IPS-NIHi7 (cell line): ENCODE results near the gene EML3.
"Not testable (repeated sequence)": the region's sequence is repeated elsewhere in the genome, so short reads cannot be mapped to it uniquely, and the experiment has no call there.

Experiments used
- DNase-seq: peaks from one replicate; pipeline ENCODE4 v3.0.0; 2012; ENCODE audit warnings: mixed read lengths; ENCODE audit errors: extremely low spot score

EML3 gene

DNA sequence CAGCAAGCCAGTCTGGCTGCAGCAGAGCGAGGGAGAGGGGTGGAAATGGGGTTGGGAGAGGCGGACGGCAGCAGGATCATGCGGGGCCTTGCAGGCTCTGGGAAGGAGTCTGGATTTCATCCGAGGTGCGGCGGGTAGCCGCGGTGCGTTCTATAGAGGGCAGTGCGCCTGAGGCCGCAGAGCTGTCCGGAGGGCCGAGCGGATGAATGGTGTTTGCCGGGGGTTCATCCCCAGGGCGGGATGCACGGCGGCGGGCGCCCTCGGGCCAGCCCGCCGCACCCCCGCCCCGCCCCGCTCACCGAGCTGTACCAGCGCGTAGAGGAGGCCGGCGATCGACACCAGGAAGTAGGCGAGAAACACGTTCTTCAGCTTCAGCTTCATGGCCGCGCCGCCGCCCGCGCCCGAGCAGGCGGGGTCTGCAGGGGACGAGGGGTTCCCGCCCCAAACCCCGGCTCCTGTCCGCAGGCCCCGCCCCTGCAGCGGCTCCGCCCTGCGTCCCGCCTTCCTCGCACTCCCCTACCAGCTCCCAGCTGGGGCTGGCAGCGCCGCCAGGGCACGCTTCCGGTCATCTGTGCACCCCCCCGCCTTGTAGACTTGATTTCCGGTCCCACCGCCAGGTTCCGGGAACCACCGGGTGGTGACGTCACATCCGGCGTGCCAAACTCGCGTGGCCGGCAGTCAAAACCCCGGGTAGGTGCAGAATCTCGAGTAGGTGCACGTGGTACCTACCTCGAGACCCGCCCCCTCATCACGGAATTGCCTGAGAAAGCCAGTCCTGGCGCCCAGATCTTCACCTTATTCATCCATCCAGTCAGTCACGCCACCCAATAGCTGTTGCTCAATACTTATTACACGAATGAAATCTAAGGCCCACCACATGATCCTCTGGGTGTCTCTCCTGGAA lies 9.2 kb upstream of the EML3 start, which contains the start of gene B3GAT3:
Gene B3GAT3 (minus strand): TSS at position 420 of the 904 bp plus-strand sequence. CDS start 39 bp downstream, at position 381.
- DNase-seq, result peak; percentile 99

DNA sequence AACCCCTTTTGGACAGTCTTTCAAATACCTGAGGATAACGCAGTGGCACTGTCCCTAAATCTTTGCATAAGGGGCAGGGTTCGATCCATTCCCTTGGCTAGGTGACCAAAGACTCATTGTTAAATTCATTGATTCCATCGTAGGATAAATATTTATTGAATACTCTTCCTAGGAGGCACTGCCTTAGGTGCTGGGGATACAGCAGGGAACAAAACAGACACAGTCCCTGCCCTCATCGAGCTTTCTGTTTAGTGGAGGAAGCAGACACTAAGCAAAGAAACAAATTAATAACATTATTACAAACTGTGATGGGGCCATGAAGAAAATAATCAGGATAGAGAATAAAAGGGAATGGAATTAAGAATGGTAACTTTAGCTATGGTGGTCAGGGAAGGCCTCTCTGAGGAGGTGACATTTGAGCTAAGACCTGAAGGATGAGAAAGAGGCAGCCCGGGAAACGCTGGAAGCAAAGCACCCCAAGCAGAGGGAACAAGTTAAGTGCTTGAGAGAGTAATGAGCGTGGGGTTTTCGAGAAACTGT lies 8.5 kb upstream of the EML3 start:
- no peak for DNase-seq

DNA sequence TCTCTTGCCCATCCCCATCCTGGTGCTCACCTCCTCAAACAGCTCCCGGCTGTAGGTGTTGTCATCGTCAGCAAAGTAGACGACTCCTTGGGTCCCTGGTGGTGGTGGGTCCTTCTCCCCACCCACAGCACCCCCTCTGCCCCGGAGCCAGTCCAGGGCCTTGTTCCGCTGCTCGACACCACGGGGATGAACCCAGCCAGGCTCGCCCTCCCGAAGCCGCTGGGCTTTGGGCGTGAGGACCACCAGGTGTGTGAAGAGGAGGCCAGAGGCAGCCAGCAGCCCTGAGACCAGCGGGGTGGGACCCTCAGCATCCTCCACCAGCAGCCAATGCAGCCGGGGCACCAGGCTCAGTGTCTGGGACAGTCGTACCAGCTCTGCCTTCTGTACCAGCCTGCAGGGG lies 4.4 kb upstream of the EML3 start:
- DNase-seq, result not testable (repeated sequence)

DNA sequence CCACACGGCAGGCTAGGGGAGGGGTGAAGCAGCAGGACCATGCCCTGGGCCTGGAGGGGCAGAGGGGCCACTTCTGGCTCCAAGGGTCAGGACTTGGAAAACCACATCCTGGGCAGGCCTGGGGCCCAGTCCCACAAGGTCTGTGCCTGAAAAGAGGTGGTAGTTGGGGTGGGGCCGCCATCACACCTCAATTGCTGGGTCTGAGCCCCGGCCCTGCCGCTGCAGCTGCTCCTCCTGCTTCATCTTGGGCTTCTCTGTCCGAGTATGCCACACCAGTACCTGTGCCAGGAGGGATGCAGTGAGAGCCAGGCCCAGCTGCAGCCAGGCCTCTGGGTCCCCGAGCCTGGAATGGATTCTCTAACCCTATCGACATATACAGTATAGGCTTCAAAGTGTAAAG lies 2.9 kb upstream of the EML3 start:
- no peak for DNase-seq

DNA sequence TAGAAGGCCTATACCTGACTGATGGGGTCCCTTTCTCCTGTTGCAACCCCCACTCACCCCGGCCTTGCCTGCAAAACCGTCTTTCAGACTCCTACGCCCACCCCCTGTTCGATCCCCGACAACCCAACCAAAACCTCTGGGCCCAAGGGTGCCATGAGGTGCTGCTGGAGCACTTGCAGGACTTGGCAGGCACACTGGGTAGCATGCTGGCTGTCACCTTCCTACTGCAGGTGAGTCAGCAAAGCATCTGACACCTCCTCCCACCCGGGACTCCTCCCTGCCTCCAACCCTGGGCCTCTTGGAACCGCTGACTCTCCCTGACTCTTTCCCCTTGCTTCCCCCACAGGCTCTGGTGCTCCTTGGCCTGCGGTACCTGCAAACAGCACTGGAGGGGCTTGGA lies 1.7 kb upstream of the EML3 start:
- DNase-seq, result no peak

DNA sequence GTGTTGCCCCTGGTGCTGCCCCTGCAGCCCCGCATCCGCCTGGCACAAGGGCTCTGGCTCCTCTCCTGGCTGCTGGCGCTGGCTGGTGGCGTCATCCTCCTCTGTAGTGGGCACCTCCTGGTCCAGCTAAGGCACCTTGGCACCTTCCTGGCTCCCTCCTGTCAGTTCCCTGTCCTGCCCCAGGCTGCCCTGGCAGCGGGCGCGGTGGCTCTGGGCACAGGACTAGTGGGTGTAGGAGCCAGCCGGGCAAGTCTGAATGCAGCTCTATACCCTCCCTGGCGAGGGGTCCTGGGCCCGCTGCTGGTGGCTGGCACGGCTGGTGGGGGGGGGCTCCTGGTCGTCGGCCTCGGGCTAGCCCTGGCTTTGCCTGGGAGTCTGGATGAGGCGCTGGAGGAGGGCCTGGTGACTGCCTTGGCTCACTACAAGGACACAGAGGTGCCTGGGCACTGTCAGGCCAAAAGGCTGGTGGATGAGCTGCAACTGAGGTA lies 760 bp upstream of the EML3 start:
- no peak for DNase-seq

DNA sequence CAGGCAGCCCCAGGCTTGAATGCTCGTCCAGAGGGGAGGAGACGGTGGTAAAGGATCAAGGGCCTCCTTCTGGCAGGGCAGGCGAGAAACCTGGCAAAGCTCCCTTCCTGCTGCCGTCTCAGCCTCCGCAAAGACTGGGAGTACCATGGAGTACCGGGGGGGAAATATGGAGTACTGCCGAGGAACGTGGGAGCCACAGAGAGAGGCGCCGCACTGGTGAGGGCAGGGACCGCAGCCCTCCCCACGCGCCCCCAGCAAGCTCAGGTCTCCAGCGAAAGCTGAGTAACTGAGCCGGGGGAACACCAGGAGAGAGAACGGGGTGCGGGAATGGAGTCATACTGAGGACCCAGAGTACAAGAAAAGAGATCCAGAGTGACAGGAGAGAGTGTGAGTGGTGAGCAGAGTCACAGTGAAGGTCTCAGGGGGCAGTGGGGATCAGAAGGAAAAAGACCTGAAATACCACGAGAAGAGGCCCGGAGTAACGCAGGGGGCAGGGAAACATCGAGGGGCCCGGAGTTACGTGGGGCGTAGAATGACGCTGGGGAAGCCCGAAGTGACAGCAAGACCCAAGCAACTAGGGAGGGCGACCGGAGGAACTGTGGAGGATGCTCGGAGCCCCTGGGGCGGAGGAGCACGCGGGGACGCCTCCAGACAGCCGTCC lies 740 bp downstream of the EML3 start:
- DNase-seq, result no peak

DNA sequence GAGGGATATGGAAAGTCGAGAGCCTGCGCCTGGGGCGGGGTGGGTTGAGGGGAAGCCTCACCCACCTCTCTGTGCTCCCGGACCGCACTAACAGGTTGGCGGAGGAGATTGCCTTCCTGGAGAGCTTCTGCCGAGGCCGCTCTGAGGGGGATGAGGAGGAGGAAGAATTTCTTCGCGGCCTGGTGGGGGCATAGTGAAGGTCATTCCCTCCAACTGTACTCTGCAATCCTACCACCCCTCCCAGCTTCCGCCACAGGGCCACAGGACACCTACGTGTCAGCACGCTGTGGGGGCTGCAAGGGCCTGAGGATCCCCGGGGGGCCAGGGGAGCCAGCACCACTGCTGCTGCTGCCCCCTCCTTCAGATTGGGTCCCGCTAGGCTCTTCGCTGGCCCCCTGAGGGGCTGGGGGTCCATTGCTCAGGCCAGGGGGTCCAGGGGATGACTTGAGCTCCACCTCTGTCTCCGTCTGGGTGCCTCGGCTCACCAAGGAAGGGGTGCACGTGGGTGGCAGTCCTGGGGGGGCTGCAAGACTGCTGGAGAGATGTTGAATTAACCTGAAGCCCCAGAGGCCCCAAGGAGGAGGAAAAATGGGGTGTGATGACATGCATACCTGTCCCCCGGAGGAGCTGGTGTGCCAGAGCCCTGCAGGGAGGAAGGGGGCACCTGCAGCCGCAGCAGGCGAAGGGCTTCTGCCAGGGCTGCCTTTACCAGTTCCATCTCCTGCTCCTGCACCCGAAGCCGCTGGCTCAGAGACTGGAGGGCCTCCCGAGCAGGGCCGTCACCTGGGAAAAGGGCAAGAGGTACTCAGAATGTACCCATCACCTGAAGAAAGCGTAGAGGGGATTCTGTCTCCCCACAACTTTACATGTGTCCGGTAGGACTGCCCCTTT lies 1.5 kb downstream of the EML3 start:
- DNase-seq, result no peak

DNA sequence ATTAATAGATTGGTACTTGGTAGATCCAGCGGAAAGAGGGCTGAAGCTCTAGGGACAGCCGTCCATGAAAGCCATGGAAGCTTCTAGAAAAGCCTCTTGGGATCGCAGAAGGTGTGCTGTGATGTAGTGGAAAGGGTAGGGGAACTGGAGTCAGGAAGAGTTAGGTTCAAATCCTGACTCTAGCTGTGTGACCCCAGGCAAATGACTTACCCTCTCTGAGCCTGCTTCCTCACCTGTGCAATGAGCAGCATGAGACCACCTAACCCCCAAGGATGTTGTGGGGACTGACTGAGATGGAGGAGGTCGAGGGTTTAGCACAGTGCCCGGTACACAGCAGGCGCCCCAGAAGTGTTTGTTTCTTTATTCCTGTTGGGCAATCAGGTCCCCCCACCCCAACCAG lies 2.2 kb downstream of the EML3 start:
- no peak for DNase-seq

DNA sequence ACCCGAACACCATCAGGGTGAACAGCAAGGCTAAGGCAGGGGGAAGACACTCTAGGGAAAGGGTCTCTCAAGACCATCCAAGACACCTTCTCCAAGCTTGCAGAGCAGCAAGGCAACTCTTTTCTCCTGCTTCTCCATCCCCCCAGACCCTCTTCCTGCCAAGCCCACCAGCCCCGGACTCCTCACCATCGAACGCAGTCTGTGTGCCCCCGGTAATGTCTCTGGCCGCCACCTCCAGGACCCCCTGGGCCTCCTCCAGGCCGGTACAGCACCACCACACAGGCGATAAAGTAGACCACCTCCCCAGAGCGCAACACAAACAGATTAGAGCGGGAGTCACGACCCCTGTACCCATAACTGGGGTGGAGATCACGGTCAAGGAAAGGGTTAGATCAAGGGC lies 3.8 kb downstream of the EML3 start:
- no peak for DNase-seq

DNA sequence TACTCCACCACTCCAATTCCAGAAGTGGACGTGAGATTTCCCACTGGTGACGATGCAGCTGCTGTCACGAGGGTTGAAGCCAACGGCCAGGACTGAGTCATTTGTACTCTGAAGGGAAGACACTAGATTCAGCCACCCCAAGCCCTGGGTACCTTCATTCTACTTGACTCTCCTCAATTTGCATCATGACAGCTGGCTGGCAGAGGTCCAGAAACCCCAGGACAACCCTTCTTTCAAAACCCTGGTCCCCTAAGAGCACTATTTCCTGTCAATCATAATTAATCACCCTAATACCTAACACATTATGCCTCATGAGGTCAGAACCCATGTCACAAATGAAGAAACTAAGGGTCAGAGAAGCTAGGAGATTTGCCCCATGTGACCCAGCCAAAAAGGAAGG lies 4.9 kb downstream of the EML3 start:
- DNase-seq, result no peak

DNA sequence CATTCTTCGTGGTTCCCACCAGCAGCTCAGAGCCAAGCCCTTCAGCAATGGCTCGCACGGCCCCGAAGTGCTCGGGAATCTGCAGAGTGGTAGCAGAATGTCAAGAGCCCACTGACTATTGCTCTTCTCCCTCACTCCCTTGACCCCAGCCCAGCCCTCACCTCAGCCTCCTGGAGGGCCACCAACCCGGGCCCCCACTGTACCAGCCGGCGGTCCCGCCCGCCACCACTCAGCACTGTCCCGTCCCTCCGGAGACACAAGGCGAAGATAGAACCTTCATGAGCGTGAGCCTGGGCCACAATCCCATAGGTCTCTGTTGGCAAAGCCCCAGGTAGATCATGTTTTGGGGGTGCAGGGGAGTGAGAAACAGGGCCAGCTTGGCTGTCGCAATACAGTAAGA lies 6.7 kb downstream of the EML3 start:
- DNase-seq, result no peak

DNA sequence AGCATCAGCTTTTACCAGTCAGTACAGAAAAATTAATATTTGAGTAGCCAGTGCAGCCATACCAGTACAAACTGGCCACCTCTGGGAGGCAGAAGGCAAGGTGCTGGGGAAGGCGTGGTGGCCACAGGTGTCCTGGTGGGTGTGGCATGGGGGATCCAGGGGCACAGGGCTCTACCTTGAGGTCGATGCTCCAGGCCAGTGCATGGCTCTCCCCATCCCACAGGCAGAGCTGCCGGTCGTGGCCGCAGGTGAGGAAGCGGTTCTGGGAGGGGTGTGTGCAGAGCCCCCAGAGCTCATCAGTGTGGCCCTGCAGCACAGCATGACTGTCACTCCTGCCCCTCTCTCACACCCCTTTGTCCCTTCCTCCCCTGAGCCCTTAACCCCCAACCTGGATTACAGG lies 7.1 kb downstream of the EML3 start:
- DNase-seq, result no peak

DNA sequence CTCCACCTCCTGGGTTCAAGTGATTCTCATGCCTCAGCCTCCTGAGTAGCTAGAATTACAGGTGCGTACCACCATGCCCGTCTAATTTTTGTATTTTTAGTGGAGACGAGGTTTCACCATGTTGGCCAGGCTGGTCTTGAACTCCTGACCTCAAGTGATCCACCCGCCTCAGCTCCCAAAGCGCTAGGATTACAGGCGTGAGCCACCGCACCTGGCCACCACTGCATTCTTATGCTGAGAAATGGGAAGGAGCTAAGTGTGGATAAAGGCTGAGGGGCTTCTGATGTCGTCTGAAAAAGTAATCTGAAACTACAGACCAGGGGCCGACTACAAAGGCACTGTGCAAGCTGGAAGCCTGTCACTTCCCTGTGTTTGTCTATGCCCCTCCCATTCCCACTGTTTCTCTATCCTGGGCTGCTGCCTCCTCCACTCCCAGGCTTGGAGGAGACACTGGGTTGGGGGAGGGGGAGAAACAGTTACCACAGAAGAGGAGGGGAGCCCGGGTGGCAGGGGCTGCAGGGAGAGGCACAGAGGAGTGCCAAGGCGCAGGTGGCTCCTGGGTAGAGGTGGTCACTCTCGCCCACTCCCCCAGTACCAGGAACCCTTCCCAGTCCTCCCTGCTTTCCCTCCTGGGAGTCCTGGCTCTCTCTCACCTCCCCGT lies 8.0 kb downstream of the EML3 start:
- no peak for DNase-seq

DNA sequence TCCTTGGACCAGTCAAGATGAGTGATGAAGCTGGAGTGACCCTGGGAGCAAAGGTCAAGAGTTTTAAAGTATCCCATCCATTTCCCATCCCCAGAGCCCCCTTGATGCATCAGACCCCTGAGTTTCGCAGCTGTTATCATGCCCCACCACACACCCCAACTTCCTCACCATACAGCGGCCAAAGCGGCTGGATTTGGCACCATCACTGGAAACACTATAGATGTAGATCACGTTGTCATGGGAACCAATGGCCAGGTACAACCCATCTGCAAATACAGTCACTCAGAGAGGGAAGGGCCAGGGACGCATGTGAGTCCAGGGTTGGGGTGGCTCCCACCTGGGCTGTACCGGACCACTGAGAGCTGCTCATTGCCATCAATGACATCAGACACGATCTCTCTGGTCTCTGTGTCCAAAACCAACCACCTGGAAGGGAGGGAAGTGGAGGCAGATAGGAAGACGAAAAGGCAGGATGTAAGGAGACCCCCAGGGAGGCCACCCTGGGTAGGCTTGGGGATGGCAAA lies 8.7 kb downstream of the EML3 start:
- no peak for DNase-seq

DNA sequence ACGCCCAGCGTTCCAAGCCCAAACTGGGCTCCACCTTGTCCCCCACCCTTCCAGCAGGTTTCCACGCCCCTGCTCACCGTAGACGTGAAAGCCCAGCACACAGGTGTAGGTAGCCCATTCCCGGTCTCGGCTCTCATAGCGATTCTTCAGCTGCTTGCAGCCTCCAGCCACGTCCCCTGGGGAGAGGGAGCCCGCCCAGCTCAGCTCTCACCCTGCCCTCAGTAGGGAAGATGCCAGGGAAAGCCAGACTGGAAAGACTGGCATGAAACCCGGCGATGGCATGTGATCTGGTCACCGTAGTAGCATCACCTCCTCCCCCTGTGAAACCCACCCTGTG lies 9.5 kb downstream of the EML3 start:
- no peak for DNase-seq

DNA sequence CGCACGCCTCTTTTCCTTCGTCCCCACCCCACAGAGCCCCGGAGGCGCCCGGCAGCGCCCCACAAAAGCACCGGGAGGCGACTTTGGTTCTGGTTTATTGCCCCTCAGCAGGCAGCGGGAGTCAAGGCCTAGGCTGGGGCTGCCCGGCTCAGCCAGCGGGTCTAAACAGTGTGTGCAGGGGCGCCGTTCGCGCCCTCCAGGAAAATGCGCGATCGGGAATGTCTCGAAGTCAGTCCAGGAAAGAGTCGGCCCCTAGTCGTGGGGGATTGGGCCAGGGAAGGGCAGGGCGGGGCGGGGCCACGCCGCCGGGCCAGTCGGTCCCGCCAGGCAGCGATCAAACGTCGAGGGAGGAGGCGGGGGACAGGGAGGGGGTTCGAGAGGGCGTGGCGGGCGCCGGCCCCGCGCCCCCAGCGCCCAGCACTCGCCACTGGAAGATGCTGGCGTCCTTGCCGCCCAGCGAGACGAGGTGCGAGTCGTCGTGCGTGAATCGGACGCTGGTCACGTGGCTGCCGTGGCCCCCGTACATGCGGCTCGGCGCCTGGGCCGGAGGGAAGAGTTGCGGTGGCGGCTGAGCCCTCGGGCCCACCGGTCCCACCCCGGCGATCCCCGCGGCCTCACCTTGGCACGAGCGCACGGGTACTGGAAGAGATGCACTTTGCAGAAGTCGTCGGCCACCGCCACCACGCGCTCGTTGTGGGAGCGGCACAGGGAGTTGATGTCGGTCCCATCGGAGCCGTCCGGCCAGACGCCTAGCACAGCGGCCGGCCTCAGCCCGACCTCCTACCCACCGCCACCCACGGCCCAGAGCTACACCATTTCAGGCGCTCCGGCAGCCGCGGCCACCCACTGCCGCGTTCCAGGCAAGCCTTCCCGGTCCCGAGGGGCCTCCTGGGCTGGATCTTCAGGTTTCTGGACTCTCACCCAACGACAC lies 10.2 kb downstream of the EML3 start:
- DNase-seq, result peak; percentile 77

DNA sequence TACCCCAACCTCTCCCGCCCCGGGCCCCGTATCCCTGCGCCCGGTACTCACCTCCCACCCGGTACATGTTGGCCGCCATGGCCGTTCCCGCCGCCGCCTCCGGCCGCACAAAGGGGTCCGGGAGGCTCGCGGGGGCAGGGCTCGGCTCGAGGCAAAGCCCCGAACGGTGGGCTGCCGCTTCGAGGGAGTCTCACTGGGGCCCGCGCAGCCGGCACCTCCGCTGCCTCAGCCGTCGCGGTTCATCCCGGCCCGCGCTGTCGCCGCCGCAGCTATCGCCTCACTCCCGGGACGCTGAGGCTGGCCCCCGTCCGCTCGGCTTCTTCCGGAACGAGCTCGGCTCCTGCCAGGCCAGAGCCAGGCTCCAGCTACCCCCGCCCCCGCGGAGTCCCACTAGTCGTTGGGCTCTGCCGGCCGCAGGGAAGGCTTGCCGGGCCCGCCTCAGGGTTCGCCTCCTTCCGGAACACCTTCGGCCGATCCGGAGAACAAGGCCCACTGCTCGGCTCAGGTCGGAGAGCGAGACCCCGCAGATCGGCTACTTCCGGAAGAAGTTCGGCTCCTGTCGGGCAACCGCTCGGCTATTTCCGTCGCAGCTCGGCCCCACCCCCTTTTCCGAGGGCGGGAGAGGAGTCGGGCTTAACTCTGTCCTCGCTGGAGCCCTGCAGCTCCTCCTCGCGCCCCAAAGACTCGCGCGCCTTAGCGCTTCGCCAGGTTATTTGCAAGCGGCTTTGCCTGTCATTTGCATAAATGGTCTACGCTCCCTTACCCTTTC lies 11.0 kb downstream of the EML3 start, which contains the start of gene MTA2:
Gene MTA2 (minus strand): TSS at position 494 of the 769 bp plus-strand sequence. CDS start 415 bp downstream, at position 79.
- peak; percentile 89 for DNase-seq

DNA sequence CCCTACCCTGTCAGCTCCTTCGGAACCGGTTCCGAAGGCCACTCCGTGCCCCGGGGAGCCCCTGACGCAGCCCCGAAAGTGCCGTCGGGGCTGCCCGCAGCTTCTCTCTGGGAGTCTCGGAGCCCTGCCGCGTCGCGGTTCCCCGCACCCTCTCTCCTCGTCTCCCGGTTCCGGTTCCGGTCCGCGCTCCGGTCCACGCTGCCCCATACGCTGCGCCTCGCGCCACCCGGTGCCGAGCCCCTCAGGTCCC lies 11.5 kb downstream of the EML3 start:
- DNase-seq, result no peak
